Activated CD8-positive, alpha-beta T cell treated with anti-CD3 and anti-CD28 coated beads for 36 hours (primary cell): Measurements from ENCODE around the gene CIAO3. TPM values are rescaled to one million over a fixed set of nuclear protein-coding genes. Genes with fewer than 3 reads are reported as not detected.

ENCODE experiments used
- ATAC-seq: fragments of 200-7000 bp; cut with Tn5 transposase; one replicate; pipeline ENCODE4 v1.10.0; 2021; ENCODE audit warnings: mild to moderate bottlenecking, moderate library complexity
- CTCF ChIA-PET: fragments of 350-600 bp; sonication (Branson Sonifier 250); formaldehyde crosslinking; loops from one replicate; lab custom pipeline; 2021; ENCODE audit warnings: antibody characterized with exemption; lab: Charles Lee
- POLR2A ChIA-PET: fragments of 350-600 bp; sonication (Branson Sonifier 250); formaldehyde crosslinking; loops from one replicate; lab custom pipeline; 2021; ENCODE audit warnings: antibody characterized with exemption; lab: Charles Lee
- DNase-seq: peaks from one replicate; pipeline ENCODE4 v3.0.0-alpha.2; 2020
- H3K27ac Mint-ChIP-seq: one replicate; pipeline ENCODE4 v1.8.0; 2021; ENCODE audit warnings: mild to moderate bottlenecking, mixed read lengths
- H3K27me3 Mint-ChIP-seq: one replicate; pipeline ENCODE4 v1.8.0; 2021; ENCODE audit warnings: mixed read lengths
- H3K36me3 Mint-ChIP-seq: one replicate; pipeline ENCODE4 v1.8.0; 2021; ENCODE audit warnings: low read depth, mixed read lengths
- H3K4me1 Mint-ChIP-seq: one replicate; pipeline ENCODE4 v1.8.0; 2021; ENCODE audit warnings: low read depth, mixed read lengths
- H3K4me3 Mint-ChIP-seq: one replicate; pipeline ENCODE4 v1.8.0; 2021; ENCODE audit warnings: mild to moderate bottlenecking, moderate library complexity, mixed read lengths
- H3K9me3 Mint-ChIP-seq: one replicate; pipeline ENCODE4 v1.8.0; 2021; ENCODE audit warnings: mixed read lengths
- intact Hi-C: fragments of 100-400 bp; cut with micrococcal nuclease; formaldehyde crosslinking; loops from one replicate; pipeline ENCODE4 v1.10.0; 2022
- total RNA-seq, 2 experiments: library from RNA; stranded (reverse); gene quantifications; one replicate each; pipeline ENCODE4 v1.2.3, GENCODE V29; 2021
- TF ChIP-seq, protein P1 (sequence below): fragments of 200-600 bp; IDR thresholded peaks from one replicate; pipeline ENCODE4 v1.8.0; 2022; ENCODE audit warnings: antibody characterized with exemption, mild to moderate bottlenecking

Gene CIAO3
- total RNA-seq, 2 experiments from 2014 or later, result 21.3 to 25.0 TPM

DNA sequence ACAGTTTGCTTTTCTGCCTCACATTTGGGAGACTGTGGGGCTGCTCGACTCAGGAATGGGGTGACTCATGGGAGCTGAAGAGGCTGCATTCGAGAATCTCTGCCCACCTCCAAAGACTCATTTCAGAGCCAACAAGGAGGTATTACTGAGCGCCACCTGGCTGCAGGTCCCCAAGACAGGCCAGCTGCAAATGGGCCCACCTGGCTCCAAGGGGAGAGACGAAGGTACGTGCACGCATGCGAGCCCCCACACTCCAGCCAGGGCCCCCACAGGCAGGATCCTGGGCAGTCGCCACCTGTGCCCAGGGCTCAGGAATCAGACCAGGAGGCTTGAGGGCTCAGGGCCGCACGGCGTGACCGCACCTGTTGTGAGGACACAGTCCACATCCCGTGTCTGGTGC lies 7.9 kb downstream of the CIAO3 start:
- intact Hi-C loops, result no loop called here
- peaks cover 5% of the 10 kb centered on the region for H3K36me3 Mint-ChIP-seq
- no peaks in the 10 kb centered on the region for H3K9me3 Mint-ChIP-seq
- peaks cover 21% of the 10 kb centered on the region for H3K4me1 Mint-ChIP-seq
- no peak for ATAC-seq
- TF ChIP-seq, protein P1, sequence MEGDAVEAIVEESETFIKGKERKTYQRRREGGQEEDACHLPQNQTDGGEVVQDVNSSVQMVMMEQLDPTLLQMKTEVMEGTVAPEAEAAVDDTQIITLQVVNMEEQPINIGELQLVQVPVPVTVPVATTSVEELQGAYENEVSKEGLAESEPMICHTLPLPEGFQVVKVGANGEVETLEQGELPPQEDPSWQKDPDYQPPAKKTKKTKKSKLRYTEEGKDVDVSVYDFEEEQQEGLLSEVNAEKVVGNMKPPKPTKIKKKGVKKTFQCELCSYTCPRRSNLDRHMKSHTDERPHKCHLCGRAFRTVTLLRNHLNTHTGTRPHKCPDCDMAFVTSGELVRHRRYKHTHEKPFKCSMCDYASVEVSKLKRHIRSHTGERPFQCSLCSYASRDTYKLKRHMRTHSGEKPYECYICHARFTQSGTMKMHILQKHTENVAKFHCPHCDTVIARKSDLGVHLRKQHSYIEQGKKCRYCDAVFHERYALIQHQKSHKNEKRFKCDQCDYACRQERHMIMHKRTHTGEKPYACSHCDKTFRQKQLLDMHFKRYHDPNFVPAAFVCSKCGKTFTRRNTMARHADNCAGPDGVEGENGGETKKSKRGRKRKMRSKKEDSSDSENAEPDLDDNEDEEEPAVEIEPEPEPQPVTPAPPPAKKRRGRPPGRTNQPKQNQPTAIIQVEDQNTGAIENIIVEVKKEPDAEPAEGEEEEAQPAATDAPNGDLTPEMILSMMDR, result no peak
- ChIA-PET POLR2A (interaction anchor here (1.2 to 1.3 kb wide), 2 partner anchors 17 to 52 kb away, joined by 3 to 4 read pairs; no protein-coding TSS in a partner anchor), CTCF (interaction anchor here (0.9 to 19.6 kb wide), 6 partner anchors 11 to 56 kb away, joined by 3 to 207 read pairs (median 6); partner anchors contain the start of genes ANTKMT and METRN)
- H3K27ac Mint-ChIP-seq, result no peak overlapping the region
- no peaks in the 10 kb centered on the region for H3K27me3 Mint-ChIP-seq
- no peak overlapping the region for H3K4me3 Mint-ChIP-seq
- peak; percentile 33 for DNase-seq

- peaks cover 4% of the 10 kb centered on the region for H3K36me3 Mint-ChIP-seq
- H3K27ac Mint-ChIP-seq, result no peak overlapping the region
- no peaks in the 10 kb centered on the region for H3K9me3 Mint-ChIP-seq
- no peaks in the 10 kb centered on the region for H3K27me3 Mint-ChIP-seq
- DNase-seq (no peak), ATAC-seq (no peak)
- POLR2A ChIA-PET, result interaction anchor here (1.2 kb wide), 1 partner anchor 17 kb away, joined by 3 read pairs; no protein-coding TSS in a partner anchor
- intact Hi-C loops, result no loop called here
- peaks cover 19% of the 10 kb centered on the region for H3K4me1 Mint-ChIP-seq
- CTCF ChIA-PET, result interaction anchor here (1.3 to 19.6 kb wide), 5 partner anchors 8 to 52 kb away, joined by 3 to 207 read pairs (median 8); partner anchors contain the start of genes ANTKMT, CIAO3 and METRN
- H3K4me3 Mint-ChIP-seq, result no peak overlapping the region
- TF ChIP-seq, protein P1, result no peak
These were observed 8.5 kb downstream of the CIAO3 start for GRCh38 chr16:732332-732731.

DNA sequence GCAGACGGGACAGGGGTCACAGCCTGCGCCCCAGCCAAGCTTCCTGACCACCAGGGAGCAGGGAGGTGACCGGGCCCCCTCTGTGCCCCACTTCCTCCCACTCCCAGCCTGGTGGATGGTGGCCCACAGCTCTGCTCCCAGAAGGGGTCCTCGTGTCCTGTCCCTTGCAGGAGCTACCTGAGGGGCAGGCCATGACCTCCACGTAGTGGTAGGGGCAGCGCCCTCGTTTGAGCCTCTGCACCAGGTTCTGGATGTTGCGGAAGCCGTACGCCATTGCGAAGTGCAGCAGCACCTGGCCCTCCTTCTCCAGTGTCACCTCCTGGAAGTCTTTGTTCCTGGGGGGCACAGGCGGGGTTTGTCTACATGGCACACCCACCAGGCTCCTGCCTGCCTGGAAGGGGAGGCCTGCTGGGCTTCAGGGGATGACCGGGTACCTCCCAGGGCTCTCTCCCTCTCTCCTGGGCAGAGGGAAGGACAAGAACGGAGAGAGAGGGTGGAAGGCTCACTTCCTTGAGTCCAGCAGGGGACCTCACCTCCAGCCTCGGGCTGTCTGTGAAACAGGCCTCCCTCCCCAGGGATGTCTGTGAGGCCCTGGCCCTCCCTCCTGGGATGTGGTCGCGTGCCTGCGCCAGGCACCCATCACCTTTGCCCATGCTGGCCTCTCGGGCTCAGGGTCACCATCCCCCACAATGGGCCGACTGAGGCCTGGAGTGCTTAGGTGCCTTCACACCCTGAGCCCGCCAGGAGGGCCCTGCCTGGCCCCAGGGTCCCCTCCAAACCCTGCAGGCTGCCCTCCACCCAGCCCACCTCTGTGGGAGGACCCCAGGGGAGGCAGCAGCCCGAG lies 9.9 kb downstream of the CIAO3 start:
- peak; percentile 1 for DNase-seq
- Mint-ChIP-seq H3K27ac (no peak overlapping the region), H3K4me1 (peaks cover 12% of the 10 kb centered on the region), H3K4me3 (no peak overlapping the region), H3K36me3 (peaks cover 4% of the 10 kb centered on the region), H3K9me3 (no peaks in the 10 kb centered on the region), H3K27me3 (no peaks in the 10 kb centered on the region)
- intact Hi-C loops, result no loop called here
- TF ChIP-seq, protein P1, result no peak
- ChIA-PET POLR2A (interaction anchor here (1.0 to 2.6 kb wide), 4 partner anchors 10 to 81 kb away, joined by 3 to 13 read pairs (median 8); partner anchors contain the start of genes ANTKMT, CIAO3 and WDR90), CTCF (interaction anchor here (1.0 to 19.6 kb wide), 3 partner anchors 10 to 19 kb away, joined by 3 to 207 read pairs (median 4); partner anchors contain the start of genes ANTKMT, CIAO3 and METRN)
- no peak for ATAC-seq

DNA sequence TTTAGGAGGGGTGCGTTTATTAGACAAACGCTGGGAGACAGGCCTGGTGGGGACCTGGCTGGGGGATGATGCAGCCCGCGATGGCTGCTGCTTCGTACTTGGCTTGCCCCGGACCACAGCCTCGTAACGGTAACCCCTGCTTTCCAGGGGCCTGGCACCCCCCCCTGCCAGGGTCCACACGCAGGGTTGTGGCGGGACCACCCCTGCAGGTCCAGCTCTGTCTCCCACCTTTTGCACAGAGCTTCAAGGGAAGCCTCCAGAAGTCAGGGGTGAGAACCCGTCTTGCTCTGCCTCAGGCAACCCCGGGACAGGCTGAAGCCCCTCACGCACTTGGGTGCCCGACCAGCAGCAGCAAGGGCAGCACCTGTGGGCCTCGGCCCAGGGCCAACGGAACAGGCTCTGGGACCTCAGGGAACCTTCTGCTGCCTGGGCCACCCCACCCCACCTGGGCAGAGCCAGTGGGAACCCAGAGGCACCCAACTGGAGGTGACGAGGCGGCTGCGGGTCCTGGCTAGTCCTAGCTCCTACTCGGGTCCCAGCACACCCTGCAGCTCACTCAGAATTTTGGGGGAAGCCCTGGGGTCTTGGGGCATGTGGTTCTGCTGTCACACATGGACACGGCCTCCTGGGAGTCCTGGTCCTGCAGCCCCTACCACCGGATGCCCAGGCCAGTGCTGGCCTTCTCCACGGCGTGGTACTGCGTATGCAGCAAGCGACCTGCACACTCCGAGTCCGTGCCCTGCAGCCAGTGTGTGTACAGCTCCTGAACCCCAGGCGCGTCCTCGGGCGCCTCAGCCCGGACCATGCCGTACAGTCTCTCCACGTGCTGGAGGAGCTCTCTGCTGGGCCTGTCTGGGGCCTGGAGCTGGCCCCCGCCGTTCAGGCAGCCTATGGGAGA lies 10.8 kb downstream of the CIAO3 start:
- no peaks in the 10 kb centered on the region for H3K9me3 Mint-ChIP-seq
- H3K4me1 Mint-ChIP-seq, result peaks cover 5% of the 10 kb centered on the region
- peak; percentile 2 for DNase-seq
- H3K36me3 Mint-ChIP-seq, result peaks cover 2% of the 10 kb centered on the region
- TF ChIP-seq, protein P1, result no peak
- ChIA-PET CTCF (interaction anchor here (0.8 to 19.6 kb wide), 4 partner anchors 9 to 55 kb away, joined by 3 to 207 read pairs (median 4); partner anchors contain the start of genes ANTKMT and METRN), POLR2A (interaction anchor here (0.7 to 2.6 kb wide), 5 partner anchors 9 to 81 kb away, joined by 3 to 13 read pairs (median 4); partner anchors contain the start of genes ANTKMT, CIAO3 and WDR90)
- H3K27me3 Mint-ChIP-seq, result no peaks in the 10 kb centered on the region
- no peak overlapping the region for H3K4me3 Mint-ChIP-seq
- no peak for ATAC-seq
- H3K27ac Mint-ChIP-seq, result no peak overlapping the region
- intact Hi-C loops, result no loop called here
